GM21423 (cell line): ENCODE data around the gene ZNF22.

Experiments
- ATAC-seq: cut with Tn5 transposase; IDR thresholded peaks from one replicate; pipeline ENCODE4 v1.9.1; 2021; ENCODE audit warnings: mild to moderate bottlenecking, moderate library complexity; ENCODE audit not compliant: unreplicated experiment

ZNF22 gene

DNA sequence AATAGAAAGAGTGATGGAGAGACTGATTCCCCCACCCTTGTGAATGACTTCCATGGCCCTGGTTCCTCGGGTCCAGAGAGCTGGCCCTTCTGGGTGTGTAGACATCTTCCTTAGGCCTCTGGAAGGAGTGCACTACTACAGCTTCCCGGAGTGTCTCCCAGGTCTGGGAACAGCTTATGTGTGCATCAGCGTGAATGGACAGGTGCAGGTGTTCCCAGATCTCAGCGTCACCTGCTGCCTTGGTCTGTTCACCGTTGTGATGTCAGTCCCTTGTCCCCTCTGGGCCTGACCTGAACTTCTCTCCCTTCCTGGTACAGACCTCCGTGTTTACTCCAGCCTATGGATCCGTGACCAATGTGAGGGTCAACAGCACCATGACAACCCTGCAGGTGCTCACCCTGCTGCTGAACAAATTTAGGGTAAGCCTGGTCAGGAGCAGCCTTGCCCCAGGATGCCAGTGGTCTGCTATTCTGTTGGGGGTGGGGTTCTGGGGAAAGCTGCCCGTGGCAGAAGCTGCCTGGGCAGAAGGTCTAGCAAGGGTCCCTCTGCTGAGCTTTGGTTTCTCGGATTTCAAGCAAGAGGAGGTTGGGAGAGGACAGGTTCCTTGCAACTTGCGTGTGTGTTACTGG, 11.7 kb upstream of the ZNF22 start:
- ATAC-seq: no peak

- no peak for ATAC-seq
Measured at GRCh38 chr10:44989597-44990301, 11.0 kb upstream of the ZNF22 start.

GRCh38 chr10:44990302-44990655, 10.4 kb upstream of the ZNF22 start:
- no peak for ATAC-seq

- no peak for ATAC-seq
Measured at GRCh38 chr10:44990965-44991364, 9.8 kb upstream of the ZNF22 start.

GRCh38 chr10:44991571-44991970, 9.2 kb upstream of the ZNF22 start:
- ATAC-seq: no peak

- ATAC-seq: no peak
Measured at GRCh38 chr10:44992070-44992731, 8.5 kb upstream of the ZNF22 start.

- no peak for ATAC-seq
Measured at GRCh38 chr10:44992732-44993225, 7.9 kb upstream of the ZNF22 start.

GRCh38 chr10:44993226-44993921, 7.3 kb upstream of the ZNF22 start:
- no peak for ATAC-seq

- no peak for ATAC-seq
Measured at GRCh38 chr10:44993922-44994751, 6.6 kb upstream of the ZNF22 start.

DNA sequence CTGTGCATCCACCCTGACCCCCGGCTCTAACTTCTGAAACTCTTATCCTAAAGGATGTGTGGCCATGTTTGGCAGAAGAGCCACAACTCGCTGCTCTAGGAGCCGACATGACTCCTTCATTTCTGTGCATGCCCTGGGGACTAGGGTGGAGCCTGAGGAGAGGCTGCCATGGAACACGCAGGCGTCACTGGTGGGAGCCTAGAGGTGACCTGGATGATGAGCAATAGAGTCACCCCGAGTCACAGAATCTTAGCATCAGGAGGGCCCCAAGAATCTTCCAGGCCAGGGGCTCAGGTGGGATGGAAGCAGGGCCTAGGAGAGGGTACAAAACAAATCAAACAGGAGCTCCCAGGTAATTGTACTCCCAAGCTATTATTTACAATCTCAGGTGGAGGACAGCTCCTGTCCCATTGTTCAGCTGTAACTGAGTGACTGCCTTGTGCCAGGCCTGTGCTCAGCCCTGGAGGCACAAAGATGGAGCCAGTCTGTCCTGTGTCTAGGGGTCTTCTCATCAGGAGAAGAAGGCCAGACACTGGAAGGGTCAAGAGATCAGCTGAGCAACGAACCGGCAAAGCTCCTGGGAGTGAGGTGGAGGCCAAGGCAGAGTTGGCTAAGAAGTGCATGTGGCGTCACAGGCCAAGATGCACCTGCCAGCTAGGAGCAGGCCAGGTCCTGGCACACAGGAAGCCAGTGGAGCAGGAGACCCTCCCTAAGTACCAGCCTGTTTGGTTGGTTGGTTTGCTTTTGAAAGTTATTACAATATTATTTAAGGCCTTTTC, 5.8 kb upstream of the ZNF22 start:
- ATAC-seq: no peak

GRCh38 chr10:44995581-44995913, 5.2 kb upstream of the ZNF22 start:
- ATAC-seq: no peak

DNA sequence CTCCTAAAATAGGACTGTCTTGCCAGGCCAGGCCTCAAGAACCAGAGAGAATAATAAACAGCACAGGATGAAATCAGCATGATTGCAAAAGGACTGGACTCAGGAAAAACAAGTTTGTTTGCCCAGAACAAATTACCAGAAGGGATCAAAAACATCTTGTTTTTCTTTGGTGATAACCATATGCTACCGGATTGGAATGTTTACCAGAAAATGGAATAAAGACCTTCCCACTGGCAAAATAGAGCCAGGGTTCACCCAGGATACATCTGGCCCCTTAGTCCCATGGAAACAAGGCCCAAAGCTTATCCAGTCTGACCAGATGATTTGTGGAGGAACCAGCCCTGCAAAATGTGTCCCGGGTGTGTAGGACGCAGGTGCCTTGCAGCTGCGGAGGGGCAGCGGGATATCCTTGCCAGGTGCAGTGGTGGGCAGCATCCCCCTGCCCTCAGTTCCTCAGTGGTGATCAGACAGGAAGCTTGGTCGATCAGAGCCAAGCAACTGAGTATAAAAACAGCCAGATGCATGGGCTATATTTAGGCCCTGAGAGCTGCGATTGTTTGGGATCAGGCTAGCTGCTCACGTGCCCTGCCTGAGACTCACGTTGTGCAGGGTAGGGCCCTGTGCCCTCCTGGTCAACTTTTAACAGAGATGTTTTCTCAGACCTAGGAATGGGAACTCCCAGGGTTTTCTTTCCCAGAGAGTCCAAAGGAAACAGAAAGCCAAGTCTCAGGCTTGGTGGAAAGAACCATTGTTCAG, 4.6 kb upstream of the ZNF22 start:
- ATAC-seq: no peak

DNA sequence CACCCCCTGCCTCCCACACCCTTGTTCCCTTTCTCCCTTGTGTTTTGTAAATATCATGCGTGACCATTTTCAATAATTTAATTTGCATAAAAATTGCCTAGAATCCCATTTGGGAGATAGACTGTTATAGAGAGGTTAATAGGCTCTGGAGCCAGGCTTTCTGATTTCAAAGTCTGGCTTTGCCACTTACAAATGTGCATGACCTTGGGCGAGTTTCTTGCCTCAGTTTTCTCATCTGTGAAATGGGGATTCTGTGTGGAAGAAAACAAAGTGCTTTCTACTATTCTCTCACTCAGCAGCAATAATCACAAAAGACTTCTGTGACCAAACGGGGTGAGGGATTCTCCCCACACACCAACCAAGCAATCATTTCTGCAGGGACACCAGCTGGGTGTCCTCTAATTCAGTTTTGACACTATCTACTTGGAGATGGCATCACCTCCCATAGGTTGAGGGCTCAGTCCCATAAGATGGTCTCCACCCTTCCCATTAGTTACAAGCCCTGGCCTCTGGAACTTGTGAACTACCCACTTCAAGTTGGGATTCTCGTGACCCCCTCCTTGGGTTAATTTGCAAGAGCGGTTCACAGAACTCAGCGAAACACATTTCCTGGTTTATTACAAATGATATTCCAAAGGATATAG, 3.5 kb upstream of the ZNF22 start:
- no peak for ATAC-seq

- ATAC-seq: no peak
Measured at GRCh38 chr10:44998146-44998631, 2.5 kb upstream of the ZNF22 start.

GRCh38 chr10:45000138-45000751, 478 bp upstream of the ZNF22 start:
- no peak for ATAC-seq

GRCh38 chr10:45001381-45002148, 842 bp downstream of the ZNF22 start:
- peak; percentile 70 for ATAC-seq

- ATAC-seq: no peak
Measured at GRCh38 chr10:45003432-45004000, 2.8 kb downstream of the ZNF22 start.
